HUES48 (cell line): ENCODE data around the gene ADORA2A.

Experiments used
- H3K27ac ChIP-seq: one replicate; pipeline ENCODE4 v1.7.0; 2013; ENCODE audit warnings: low read depth, low read length, inconsistent platforms
- H3K27me3 ChIP-seq: 2 replicates; pipeline ENCODE4 v1.6.1; 2013; ENCODE audit warnings: mild to moderate bottlenecking, low read length; ENCODE audit not compliant: control insufficient read depth, insufficient read depth
- H3K36me3 ChIP-seq: 2 replicates; pipeline ENCODE4 v1.6.1; 2013; ENCODE audit warnings: low read length; ENCODE audit not compliant: control insufficient read depth, insufficient read depth
- H3K4me1 ChIP-seq: 2 replicates; pipeline ENCODE4 v1.6.1; 2013; ENCODE audit warnings: mild to moderate bottlenecking, low read length; ENCODE audit not compliant: control insufficient read depth, insufficient read depth
- H3K4me3 ChIP-seq: 2 replicates; pipeline ENCODE4 v1.5.1; 2013; ENCODE audit warnings: mild to moderate bottlenecking, low read depth, low read length
- H3K9ac ChIP-seq: 2 replicates; pipeline ENCODE4 v1.6.1; 2013; ENCODE audit warnings: mild to moderate bottlenecking, low read depth, low read length, moderate library complexity
- H3K9me3 ChIP-seq: 2 replicates; pipeline ENCODE4 v1.6.1; 2013; ENCODE audit warnings: low read length; ENCODE audit not compliant: control insufficient read depth, insufficient read depth

The ADORA2A gene

GRCh38 chr22:24427500-24428164, at the start of gene ADORA2A:
ADORA2A (plus strand) TSS chr22:24427599; CDS start chr22:24433405, 5,806 bp downstream.
- H3K27ac ChIP-seq = no peak within 1 kb of the TSS
- no peaks in the 10 kb centered on the region for H3K9me3 ChIP-seq
- H3K36me3 ChIP-seq = no peaks in the 10 kb centered on the region
- H3K9ac ChIP-seq = no peak within 1 kb of the TSS
- H3K4me3 ChIP-seq = no peak within 1 kb of the TSS
- H3K4me1 ChIP-seq = peaks cover 8% of the 10 kb centered on the region
- peaks cover 21% of the 10 kb centered on the region for H3K27me3 ChIP-seq

GRCh38 chr22:24379536-24379935, 47.9 kb upstream of the ADORA2A start:
- H3K9ac ChIP-seq = no peak overlapping the region
- peaks cover 49% of the 10 kb centered on the region for H3K36me3 ChIP-seq
- H3K4me3 ChIP-seq = no peak overlapping the region
- no peaks in the 10 kb centered on the region for H3K4me1 ChIP-seq
- no peaks in the 10 kb centered on the region for H3K9me3 ChIP-seq
- H3K27me3 ChIP-seq = no peaks in the 10 kb centered on the region
- H3K27ac ChIP-seq = no peak overlapping the region

GRCh38 chr22:24380220-24380904, 47.0 kb upstream of the ADORA2A start:
- no peaks in the 10 kb centered on the region for H3K9me3 ChIP-seq
- H3K4me1 ChIP-seq = no peaks in the 10 kb centered on the region
- no peak overlapping the region for H3K27ac ChIP-seq
- no peak overlapping the region for H3K4me3 ChIP-seq
- H3K9ac ChIP-seq = no peak overlapping the region
- no peaks in the 10 kb centered on the region for H3K27me3 ChIP-seq
- peaks cover 45% of the 10 kb centered on the region for H3K36me3 ChIP-seq

GRCh38 chr22:24380905-24381230, 46.5 kb upstream of the ADORA2A start:
- Histone ChIP-seq H3K27me3 (no peaks in the 10 kb centered on the region), H3K9me3 (no peaks in the 10 kb centered on the region), H3K27ac (no peak overlapping the region), H3K4me1 (no peaks in the 10 kb centered on the region), H3K4me3 (no peak overlapping the region), H3K9ac (no peak overlapping the region), H3K36me3 (peaks cover 39% of the 10 kb centered on the region)

- Histone ChIP-seq H3K36me3 (peaks cover 22% of the 10 kb centered on the region), H3K9ac (no peak overlapping the region), H3K4me3 (no peak overlapping the region), H3K27me3 (no peaks in the 10 kb centered on the region), H3K27ac (no peak overlapping the region), H3K4me1 (no peaks in the 10 kb centered on the region), H3K9me3 (no peaks in the 10 kb centered on the region)
Measured at GRCh38 chr22:24383061-24383460, 44.3 kb upstream of the ADORA2A start.

GRCh38 chr22:24384131-24384530, 43.3 kb upstream of the ADORA2A start:
- Histone ChIP-seq H3K4me3 (no peak overlapping the region), H3K9me3 (no peaks in the 10 kb centered on the region), H3K36me3 (peaks cover 15% of the 10 kb centered on the region), H3K27me3 (no peaks in the 10 kb centered on the region), H3K9ac (no peak overlapping the region), H3K27ac (no peak overlapping the region), H3K4me1 (no peaks in the 10 kb centered on the region)

- Histone ChIP-seq H3K27me3 (no peaks in the 10 kb centered on the region), H3K36me3 (peaks cover 6% of the 10 kb centered on the region; the same call in 1 of the 2 replicates), H3K4me3 (no peak overlapping the region), H3K27ac (no peak overlapping the region), H3K9me3 (no peaks in the 10 kb centered on the region), H3K4me1 (no peaks in the 10 kb centered on the region), H3K9ac (no peak overlapping the region)
Measured at GRCh38 chr22:24386937-24387471, 40.4 kb upstream of the ADORA2A start.

- no peak overlapping the region for H3K4me3 ChIP-seq
- no peaks in the 10 kb centered on the region for H3K27me3 ChIP-seq
- peaks cover 8% of the 10 kb centered on the region; the same call in 1 of the 2 replicates for H3K36me3 ChIP-seq
- H3K9me3 ChIP-seq = no peaks in the 10 kb centered on the region
- no peak overlapping the region for H3K27ac ChIP-seq
- H3K9ac ChIP-seq = no peak overlapping the region
- H3K4me1 ChIP-seq = no peaks in the 10 kb centered on the region
Measured at GRCh38 chr22:24389680-24390079, 37.7 kb upstream of the ADORA2A start.

GRCh38 chr22:24390156-24390555, 37.2 kb upstream of the ADORA2A start:
- Histone ChIP-seq H3K4me3 (no peak overlapping the region), H3K36me3 (peaks cover 8% of the 10 kb centered on the region; the same call in 1 of the 2 replicates), H3K9ac (no peak overlapping the region), H3K4me1 (no peaks in the 10 kb centered on the region), H3K27ac (no peak overlapping the region), H3K27me3 (no peaks in the 10 kb centered on the region), H3K9me3 (no peaks in the 10 kb centered on the region)

GRCh38 chr22:24390576-24390975, 36.8 kb upstream of the ADORA2A start:
- no peak overlapping the region for H3K4me3 ChIP-seq
- H3K27ac ChIP-seq = no peak overlapping the region
- H3K36me3 ChIP-seq = peaks cover 8% of the 10 kb centered on the region; the same call in 1 of the 2 replicates

GRCh38 chr22:24391836-24392217, 35.6 kb upstream of the ADORA2A start:
- Histone ChIP-seq H3K9me3 (no peaks in the 10 kb centered on the region), H3K36me3 (peaks cover 16% of the 10 kb centered on the region), H3K4me1 (no peaks in the 10 kb centered on the region), H3K27ac (no peak overlapping the region), H3K4me3 (no peak overlapping the region), H3K9ac (no peak overlapping the region), H3K27me3 (no peaks in the 10 kb centered on the region)

More at GRCh38 chr22:24390576-24390975, 36.8 kb upstream of the ADORA2A start:
- H3K4me1 ChIP-seq = no peaks in the 10 kb centered on the region
- H3K9me3 ChIP-seq = no peaks in the 10 kb centered on the region
- no peaks in the 10 kb centered on the region for H3K27me3 ChIP-seq
- H3K9ac ChIP-seq = no peak overlapping the region
